Activated CD4-positive, CD25-positive, alpha-beta regulatory T cell (primary cell): ENCODE results near the gene ARVCF.

Experiments
- DNase-seq, 4 experiments: peaks; one replicate each; lab custom pipeline; 2025; lab: John Stamatoyannopoulos, UW

Gene ARVCF

DNA sequence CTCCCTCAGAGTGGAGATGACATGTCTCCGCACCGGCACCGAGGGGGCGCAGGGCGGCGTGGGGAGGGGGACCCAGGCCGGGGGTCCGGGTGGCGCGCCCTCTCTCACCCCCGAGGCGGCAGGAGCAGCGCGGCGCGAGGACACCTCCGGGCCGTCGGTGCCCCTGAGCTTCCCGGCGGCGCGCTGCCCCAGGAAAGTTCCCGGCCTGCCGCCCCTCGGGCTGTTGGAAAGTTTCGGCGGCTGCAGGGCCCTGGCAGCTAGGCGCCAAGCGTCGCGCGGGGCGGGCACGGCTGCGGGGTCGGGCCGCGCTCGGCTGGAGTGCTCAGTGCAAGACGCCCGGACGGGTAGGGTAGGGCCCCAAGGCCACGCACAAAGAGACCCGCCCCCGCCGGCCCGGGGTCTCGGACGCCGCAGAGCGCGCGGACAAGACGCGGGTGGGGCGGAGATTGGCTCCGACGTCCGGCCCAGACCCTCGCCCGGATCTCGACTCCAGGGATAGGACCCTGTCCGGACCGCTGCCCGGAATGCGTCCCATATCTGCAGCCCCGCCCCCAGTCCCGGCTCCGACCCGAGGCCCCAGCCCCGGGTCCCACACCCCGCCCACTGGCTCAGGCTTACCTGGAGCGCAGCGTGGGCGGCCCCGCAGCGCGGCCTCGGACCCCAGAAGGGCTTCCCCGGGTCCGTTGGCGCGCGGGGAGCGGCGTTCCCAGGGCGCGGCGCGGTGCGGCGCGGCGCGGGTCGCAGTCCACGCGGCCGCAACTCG, 471 bp downstream of the ARVCF start:
- DNase-seq = no peak

DNA sequence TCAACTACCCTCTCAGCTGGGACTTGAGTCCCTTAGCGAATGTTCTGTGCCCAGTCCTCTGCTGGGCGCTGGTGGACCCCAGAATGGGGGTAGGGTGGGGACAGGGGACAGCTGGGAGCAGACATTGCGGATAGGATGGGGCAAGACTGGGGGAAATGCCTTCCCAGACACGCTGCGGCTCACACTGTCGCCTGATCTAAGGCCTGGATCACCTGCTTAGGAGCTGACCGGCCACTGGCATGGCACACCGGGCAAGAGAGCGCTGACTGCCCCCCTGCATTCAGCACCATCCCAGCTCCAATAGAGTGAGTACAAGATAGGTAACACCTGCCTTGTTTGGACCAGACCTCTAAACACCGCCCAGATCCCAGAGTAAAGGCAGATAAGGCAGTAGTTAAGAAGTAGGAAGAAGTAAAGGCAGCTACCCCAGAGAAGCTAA, 1.4 kb downstream of the ARVCF start:
- DNase-seq = no peak

DNA sequence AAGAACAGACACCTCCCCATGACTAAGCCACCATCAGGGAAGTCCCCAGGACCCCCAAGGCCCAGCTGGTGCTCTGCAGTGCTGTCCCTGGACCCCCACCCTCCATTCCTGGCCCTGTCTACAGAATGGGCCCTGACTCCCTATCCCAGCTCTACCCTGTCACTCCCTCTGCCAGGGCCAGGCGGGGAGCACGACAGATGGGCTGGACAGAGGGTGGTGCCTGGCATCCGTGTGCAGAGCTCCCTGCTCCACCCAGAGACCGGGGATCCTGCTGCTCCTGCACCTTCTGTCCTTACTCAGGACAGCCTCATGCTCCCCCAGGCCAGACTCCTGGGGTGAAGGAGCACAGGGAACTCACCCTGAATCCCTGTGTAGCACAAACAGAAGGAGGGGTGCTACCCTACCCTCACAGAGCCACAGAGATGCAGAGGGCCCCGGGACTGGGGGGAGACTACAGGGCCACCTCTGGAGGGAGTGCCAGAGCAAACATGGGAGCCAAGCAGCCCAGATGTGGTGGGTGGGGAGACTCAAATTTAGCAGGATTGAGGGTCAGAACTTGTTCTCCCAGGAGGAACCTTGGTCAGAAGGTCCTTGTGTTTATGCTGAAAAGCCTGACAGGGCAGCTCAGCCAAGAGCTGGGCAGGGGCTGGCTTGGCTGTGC, 2.0 kb downstream of the ARVCF start:
- DNase-seq = no peak

DNA sequence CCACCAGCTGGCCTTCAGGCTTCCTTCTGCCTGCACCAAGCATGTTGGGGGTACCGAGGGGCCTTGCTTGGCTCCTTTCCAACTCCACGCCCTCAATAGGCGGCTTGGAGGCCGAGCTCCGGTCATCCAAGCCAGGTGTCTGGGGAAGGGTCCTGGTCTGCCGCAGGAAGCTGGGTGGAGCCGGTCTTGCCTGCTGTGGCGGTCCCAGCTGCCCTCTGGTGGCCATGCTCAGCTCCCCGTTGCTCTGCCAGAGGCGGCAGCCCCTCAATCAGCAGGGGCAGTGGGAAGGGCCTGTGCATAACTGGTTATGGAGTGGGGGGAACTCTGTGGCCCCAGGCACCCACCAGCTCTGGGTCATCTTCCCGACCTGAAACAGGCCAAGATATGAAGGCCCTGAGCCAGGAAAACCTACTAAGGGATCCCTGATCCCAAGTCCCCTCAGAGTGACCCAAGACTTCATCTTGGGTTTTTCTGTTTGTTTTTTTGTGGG, 3.2 kb downstream of the ARVCF start:
- DNase-seq = peak in 1 of 4 experiments; percentile 17

DNA sequence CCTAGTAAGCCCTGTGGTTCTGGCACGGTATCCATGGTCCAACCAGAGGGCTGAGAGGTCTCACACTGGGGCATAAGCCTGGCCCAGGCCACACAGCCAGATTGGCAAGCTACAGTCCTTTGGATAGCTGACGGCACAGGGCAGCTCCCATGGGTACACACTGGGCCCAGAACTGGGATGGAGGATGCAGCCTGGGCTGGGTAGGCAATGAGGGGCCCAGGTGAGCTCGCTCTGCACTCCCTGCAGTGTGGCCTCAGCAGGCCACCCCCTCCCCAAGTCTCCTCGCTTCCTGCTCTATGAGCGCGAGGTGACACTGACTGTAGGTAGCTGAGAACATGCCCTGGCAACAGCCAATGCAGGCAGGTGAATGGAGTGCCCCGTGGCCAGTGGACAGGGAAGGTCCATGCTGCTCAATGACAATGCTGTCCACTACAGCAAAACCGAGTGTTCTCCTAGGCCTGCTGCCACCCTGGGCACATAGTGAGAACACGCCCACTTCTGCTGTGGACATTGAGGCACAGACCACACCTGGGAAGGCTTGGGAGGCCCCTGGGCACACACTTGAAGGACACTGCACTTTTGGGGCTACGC, 3.8 kb downstream of the ARVCF start:
- DNase-seq = no peak

DNA sequence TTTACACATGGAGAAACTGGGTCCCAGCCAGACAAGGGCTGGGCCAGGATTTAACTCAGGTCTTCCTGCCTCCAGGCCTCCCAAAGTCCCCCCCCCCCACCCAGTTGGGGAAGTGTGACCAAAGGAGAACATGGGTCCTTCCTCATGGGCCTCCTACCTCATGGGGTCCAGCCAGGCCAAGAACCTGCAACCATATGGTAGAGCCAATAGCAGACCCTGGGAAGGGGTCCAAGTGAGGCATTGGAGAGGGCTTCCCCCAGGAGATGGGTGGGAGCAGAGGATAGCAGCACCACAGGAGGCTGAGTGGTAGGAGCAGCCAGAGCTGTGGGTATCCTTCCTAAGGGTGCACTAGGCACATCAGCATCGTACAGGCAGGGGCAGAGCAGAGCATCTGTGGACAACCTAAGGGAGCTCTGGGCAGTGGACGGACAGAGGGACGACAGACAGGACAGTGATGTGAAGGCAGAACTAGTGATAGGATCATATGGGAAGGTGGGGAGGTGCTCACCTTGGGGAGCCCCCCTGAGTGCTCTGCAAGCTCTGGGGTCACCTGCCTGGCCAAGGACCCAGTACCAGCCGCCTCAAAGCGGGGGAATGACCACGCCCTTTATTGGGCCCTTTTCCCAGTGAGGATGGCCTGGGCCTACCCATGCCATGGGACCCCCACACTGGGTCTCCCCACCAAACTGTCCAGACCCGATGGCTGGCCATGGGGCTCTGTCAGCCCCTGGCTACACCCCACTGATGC, 4.5 kb downstream of the ARVCF start:
- no peak for DNase-seq

DNA sequence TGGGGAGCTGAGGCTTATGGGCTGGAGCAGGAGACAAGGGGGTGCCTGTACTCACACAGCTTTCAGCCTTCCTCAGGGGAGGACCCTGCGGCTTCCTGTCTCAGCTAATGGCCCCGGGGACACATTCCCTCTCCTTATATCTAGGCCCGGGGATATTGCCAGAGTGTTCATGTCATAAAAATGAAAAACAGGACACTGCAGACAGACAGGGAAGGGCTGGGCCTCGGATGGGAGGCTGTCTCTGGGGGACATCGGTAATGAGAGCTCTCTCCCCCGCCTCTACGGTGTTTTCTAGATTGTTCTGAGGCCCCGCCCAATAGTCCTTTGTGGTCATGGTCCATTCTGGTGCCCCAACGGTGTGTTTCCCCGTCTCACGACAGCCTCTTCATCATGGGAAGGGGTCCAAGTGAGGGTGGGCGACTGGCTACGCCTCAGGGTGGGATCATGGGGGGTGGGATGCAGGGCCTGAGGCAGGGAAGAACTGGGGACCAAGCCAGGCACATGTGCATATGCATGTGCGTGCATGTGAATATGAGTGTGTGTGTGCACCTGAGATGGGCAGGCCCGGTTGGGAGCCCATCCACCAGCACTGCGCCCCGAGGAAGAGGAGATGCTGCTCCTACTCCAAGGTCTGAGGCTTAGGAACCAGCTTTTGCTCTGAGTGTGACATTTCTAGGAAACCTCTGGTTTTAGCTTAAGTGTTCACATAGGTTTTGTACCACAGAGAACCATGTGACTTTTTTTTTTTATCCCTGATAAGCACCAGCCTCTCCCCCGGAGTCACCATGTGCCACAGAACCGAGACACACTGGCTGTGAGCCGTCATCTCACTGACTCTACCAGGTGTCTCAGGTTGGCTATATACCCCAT, 5.3 kb downstream of the ARVCF start:
- DNase-seq = no peak

DNA sequence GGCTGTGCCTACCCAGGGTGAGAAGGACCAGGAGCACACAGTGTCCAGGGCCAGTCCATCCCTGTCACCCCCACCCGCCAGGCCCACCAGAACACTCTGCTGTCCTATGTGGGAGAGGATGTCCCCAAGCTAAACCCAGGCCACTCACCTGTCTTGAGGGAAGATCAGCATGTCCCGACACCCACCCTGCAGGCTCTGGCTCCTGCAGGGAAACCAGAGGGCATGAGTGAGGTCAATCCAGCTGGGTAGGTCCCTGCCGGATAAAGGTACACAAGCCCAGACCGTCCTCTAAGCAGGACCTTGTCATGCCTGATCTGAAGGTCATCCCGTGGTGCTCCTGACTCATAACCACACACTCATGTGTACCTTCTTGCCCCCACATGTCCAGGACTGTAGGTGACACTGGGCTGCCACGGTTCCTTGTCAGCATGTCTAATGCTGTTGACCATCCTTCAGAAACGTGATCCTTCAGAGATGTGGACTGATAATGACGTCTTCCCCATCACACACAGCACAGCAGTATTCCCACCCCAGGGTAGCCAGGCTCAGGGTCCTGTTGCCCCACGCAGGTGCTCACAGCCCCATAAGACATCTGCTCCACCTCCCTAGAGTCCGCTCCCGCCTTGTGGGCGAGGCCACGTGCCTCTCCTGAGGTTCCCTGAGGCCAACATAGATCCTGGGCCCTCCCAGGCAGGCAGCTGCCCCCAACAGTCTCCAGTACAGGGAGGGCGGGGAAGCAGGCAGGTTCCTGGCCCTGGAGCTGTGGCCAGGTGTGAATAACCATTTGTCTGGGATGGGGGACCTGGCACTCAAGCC, 6.1 kb downstream of the ARVCF start:
- DNase-seq = no peak

DNA sequence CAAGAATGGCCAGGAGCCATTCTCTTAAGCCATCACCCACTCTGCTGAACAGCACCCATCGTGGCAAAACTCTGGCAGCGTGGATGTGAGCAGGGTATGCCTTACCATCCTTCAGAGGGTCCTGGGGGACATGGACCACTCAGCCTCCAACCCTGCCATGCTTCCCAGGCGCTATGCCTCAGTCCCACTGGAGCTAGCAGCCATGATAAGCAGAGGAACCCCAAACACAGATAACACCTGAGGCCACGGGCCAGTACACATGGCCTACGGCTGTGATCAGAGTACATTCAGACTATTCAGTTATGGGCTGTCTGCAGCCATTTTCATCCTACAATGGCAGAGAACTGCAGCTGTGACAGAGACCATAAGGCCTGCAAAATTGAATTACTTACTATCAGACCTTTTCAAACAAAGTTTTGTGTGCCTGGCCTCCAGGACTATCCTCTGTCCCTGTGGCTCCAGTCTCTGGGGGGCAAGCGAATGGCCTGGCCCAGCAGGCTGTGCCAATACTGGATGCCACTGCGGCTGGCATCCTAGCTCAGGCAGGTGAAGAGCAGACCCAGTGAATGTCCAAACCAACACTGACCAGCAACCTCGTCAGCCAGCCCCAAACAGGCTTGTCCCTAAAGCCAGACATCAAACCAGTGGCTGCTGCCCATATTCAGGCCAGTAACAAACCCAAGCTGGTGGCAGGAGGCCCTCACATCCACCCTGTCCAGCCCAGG, 6.9 kb downstream of the ARVCF start:
- no peak for DNase-seq

DNA sequence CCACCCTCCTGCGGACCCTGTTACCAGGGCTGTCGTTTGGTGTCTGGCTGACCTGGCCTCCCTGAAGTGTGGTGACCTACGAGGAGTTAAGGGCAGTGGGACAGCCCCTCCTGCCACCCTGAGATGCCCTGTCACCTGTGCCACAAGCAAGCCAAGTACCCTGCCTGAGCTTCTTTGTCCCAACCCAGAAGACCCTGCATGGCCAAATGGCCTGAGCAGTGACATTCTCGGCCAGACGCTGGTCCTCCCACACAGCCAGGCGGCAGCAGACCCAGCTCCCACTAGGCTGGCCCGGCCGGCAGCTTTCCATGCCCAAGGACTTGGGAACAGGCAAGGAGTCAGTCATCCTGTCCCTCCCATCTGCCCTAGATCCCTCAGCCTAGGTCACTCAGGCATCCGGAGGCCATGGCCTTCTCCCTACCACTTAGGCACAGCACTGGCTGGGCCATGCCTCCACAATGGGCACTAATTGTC, 7.6 kb downstream of the ARVCF start:
- DNase-seq = no peak

DNA sequence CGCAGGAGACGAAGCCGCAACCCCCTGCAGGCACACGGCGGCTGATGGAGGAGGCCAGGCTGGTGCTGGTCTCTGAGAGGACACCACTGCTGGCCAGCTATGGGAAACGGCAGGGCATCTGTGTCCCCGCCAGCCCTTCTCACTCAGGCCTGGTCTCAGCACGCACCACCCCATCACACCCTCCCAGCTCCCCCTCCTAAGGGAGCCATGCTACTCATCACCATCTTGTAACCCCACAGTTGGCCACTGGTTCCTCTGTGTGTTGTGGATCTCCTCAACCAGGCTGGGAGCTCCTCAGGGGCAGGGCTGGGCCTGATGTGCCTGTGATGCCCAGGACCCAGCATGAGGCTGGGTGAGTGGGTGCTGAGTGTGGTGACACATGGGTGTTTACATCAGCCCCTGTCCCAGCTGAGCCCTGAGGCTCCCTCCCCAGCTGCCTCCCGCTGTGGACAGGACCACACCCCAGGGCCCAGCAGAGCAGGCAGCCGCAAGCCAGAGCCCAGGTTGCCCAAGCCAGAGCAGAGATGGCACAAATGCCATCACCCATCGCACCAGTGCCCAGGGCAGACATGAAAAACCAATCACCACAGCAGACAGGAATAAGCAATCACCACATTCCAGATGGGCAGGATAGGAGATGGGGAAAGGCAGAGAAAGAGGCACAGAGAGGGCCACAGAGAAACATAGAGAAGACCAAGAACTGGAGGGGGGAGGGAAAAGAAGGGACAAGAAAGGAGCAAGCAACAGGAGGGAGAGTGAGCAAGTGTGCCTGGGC, 8.2 kb downstream of the ARVCF start:
- no peak for DNase-seq

DNA sequence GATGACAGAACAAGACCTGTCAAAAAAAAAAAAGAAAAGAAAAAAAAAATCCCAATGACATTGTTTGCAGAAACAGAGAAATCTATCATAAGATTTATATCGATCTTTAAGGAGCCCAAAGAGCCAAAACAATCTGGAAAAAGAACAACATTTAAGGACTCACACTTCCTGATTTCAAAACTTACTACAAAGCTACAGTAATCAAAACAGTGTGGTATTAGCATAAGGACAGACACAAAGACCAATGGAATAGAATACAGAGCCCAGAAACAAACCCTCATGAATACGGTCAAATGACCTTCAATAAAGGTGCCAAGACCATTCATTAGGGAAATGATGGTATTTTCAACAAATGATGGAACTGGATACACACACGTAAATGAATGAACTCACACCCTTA, 12.2 kb downstream of the ARVCF start:
- DNase-seq = no peak

DNA sequence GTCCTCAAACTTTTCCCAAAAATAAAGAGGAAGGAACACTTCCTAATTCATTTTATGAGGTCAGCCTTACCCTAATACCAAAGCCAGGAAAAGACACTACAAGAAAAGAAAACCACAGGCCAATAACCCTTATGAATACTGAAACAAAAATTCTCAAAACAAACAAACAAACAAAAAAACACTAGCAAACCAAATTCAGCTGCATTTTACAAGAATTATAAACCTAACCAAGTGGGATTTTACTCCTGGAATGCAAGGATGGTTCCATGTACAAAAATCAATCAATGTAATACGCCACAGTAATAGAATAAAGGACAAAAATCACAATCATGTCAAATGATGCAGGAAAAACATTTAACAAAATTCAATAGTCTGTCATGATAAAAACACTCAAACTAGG, 13.3 kb downstream of the ARVCF start:
- no peak for DNase-seq

DNA sequence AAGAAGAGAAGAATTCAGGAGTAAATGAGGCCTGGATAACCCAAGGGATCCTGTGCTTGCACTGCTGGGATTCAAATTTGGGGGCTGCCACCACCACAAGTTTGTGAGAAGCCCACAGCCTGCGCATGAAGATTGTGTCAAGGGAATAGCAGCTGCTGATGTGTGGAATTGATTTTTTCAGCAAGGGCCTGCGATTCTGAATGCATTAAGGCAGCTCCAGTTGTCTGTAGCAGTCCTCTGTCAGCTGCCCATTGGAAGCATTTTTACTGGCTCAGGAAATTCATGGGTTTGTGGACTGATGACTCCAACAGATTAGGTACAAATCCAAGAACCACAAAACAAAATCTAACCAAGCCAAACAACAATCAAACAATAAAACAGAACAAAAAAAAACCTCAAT, 14.0 kb downstream of the ARVCF start:
- no peak for DNase-seq

DNA sequence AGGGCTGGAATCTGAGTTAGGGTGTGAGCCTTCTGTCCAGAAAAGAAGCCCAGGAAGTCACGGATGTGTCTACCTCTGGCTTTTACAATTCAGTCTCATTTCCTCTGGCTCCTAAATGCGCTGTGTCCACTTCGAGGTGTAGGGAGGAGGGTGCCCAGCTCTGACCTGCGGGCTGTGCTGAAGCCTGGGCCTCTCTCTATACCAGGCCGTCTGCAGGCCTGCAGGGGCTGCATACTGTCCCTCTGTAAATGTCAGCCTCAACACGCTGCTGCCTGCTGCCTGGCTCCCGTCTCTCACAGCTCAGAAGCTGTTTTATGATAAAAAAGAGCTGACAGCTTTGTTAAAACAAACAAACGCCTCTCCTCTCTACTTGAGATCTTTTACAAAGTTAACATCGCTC, 14.5 kb downstream of the ARVCF start:
- no peak for DNase-seq

DNA sequence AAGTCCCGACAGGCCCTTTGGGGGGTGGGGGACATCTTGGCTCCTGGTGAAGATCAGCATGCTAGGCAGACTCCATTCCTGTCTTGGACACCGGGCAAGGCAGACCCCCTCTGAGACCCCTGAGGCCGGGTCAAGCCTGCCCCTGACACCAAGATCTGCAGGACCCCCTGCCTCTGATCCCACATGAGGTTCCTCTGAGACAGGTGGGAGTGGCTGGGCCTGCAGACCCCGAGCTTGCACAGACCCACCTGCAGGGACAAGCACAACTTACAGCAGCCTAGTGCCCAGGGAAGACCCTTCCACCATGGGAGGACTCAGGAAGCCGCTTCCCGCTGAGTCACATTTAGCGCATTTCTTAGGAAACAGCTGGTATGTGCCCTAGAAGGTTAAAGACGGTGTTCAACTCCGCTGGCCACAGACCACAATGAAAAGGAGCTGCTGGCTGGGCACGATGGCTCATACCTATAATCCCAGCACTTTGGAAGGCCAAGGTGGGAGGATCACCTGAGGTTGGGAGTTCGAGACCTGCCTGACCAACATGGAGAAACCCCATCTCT, 15.5 kb downstream of the ARVCF start:
- DNase-seq = no peak

DNA sequence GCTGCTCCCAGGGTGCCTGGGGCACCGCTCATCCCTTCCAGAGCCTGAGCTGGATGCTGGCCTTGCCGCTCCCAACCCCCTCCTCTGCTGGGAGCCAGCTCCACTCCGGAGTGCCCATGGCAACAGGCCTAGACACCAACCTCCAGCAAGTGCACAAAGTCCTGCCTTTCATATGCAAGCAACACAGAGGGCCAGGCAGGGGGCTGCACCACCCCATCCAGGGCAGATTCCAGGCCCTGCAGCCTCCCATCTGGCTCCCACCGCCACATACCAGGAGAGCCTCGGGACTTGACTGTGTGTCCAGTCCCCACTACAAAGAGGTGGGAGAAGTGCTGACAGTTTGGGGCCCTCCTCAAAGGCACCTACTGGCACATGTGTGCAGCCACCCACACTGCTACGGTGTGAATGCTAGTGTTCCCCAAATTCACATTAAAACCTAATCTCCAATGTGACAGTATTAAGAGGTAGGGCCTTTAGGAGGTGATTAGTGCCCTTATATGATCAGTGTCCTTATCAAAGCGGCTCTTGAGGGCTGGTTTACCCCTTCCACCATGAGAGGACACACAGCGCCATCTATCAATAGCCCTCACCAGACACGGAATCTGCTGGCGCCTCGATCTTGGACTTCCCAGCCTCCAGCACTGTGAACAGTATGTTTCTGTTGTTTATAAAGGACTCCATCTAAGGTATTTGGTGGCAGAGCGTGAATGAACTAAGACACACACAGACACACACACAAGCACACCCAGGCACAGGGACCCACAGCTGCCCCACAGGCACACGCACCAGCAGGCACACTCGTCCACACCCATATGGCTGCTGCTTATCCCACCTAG, 16.2 kb downstream of the ARVCF start:
- DNase-seq = no peak
